Stimulated activated naive CD4-positive, alpha-beta T cell treated with Interleukin-2 at 50 U/mL for 16 hours (primary cell): ENCODE results near the gene ASTN2.

Experiments
- DNase-seq: peaks from one replicate; lab custom pipeline; 2025; lab: John Stamatoyannopoulos, UW

Gene ASTN2

DNA sequence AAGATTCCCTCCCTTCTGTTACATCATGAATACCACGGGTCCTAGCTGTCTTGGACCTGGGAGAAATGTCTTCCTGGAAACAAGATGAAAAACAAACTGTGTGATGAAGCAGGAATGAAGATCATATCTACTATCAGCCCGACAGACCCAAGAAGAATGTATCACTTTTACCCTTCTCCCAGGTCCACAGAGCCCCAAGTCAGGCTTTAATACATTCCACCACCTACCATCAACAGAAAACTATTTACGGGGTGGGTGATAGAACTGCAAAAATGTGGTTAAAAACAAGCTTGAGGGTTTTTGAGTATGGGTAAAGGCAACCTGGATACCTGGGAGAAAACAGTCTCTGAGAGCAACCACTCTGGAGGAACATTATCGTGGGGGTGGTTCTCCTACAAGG lies 400.8 kb downstream of the ASTN2 start:
- DNase-seq, result no peak

GRCh38 chr9:117013440-117013995 lies 401.3 kb downstream of the ASTN2 start:
- DNase-seq, result no peak

DNA sequence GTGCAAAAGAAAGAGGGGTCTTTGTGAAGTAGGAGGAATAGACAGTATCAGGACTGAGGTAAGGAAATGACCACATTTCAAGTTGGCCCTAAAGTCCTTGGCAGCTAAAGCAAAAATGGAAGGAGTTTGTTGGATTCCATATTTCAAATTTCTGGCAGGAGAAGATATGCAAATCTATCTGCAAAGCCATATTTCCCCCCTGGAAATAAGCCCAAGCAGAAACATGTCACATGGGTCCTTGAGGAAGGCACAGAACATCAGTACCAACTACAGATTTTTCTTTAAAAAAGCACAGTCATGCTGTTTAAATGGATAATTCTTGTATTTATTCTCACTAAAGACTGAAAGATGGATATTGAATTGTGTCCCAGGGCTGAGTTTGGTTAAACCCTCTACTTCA lies 404.8 kb downstream of the ASTN2 start:
- DNase-seq, result no peak

GRCh38 chr9:117008876-117009275 lies 406.0 kb downstream of the ASTN2 start:
- no peak for DNase-seq

DNA sequence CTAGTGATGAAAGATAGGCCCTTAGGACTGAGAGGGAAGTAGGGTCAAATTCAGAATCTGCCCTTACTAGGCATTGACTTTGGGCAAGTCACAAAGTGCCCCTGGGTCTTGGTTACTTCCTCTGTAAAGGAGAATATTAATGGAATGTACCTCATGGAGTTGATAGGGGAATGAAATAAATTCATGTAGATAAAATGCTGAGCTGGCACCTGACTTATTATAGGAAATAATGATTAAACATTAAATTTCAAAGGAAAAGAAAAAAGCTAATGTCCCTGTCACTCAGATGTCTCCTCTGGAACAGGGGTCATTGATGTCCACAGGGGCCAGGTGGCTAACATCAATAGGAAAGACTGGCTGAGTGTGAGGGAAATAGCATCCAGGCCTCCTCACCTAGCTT lies 406.4 kb downstream of the ASTN2 start:
- no peak for DNase-seq

GRCh38 chr9:117002686-117003085 lies 412.2 kb downstream of the ASTN2 start:
- DNase-seq, result no peak

GRCh38 chr9:117000834-117001233 lies 414.0 kb downstream of the ASTN2 start:
- no peak for DNase-seq

DNA sequence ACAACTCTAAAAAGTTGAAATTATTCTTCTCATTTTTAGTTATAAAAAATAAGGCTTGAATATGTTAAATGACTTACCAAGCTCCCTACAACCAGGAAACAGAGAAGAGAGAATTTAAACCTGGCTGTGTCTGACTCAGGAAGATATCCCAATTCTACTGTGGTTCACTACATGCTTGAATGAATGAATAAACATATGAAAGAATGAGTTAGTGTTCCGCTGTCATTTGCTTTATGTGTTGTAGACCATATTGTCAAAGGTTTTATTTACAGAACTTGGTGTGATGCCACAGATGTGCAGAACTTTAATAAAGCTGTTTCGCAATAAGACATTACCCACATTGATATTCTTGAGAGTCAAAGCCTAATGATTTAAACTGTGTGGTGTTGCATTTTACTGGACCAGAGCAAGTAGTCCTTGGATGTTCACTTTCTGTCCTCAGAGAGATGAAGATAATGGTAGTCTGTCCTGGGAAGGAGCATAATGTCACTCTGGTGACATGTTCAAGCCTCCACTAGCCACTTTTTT lies 414.6 kb downstream of the ASTN2 start:
- DNase-seq, result no peak

DNA sequence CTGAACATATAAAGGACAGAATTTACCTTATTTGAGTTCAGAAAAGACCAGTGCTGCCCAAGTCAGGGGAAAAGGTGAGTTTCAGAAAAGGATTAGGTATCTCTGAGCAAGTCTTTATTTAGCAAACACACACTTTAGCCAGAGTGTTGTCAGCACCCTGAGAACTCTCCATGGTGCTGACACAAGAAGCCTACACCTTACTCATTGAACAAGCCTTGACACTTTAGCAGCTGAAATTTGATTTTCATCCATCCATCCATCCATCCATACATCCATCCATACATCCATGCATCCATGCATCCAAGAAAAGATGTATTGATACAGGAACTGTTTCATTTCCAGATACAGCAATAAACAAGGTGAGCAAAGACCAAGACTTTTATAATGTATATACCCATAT lies 416.6 kb downstream of the ASTN2 start:
- no peak for DNase-seq

- no peak for DNase-seq
These were observed 422.0 kb downstream of the ASTN2 start for GRCh38 chr9:116992865-116993264.

DNA sequence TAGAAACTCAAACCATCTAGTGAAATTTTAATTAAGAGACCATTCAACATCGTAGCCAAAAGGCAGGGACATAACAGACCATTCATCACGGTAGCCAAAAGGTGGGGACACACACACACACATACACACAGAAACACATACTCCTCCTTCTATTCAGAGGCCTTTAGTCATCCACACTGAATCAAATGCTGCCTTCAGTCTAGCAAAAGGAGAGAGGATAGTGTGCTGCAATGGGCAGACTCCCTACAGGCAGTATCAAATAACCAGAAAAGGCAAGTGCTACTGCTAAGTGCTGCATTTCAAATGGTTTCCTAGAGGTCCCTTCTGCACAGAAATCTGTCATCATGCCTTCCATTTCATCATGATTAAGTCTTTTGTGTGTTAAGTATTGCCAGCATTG lies 423.8 kb downstream of the ASTN2 start:
- DNase-seq, result no peak

GRCh38 chr9:116990592-116990991 lies 424.3 kb downstream of the ASTN2 start:
- DNase-seq, result no peak

DNA sequence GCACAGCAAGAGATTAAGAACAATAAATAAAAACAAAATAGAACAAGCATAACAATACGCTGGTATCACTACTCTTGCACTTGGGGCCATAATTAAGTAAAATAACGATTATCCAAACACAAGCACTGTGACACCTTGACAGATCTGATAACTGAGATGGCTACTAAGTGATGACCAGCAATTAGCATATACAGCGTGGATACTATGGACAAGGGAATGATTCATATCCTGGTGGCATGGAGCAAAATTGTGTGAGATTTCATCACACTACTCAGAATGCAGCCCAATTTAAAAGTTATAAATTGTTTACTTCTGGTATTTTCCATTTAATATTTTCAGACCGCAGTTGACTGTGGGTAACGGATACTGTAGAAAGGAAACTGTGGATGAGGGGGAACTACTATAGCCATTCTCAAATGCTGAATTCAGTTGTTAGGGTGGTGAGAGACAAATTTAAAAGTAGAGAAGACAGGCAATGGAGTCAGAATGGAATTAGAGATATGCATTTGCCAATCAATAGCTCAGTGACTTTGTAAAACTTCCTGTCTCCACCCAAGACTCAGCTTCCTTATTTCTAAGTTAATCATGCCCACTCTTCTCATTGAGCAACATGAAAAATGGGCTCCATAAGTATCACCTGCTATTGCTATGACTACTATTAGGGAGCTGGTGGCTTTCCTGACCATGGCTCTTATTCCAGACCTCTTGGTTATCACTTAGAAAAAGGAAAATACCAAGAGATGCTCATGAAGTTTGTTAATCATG lies 427.0 kb downstream of the ASTN2 start:
- no peak for DNase-seq

- no peak for DNase-seq
These were observed 428.8 kb downstream of the ASTN2 start for GRCh38 chr9:116986015-116986414.

DNA sequence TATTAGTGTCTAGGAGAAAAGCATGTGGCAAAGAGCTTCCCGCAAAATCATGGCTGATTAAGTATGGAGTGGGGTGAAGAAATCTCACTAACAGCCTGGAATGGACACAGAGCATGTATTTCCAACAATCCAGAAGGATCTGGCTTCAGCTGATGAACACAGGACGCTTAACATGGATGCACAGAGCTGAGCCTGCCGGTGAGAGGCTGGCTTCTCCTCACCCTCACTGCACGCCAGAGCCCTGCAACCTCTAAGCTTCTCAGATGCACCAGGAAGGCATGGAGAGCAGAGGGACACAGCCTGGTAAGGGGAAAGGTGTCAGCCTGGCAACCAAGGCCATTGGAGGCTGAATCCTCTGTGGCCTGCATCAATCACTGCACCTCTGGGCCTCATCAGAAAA lies 429.3 kb downstream of the ASTN2 start:
- DNase-seq, result no peak

DNA sequence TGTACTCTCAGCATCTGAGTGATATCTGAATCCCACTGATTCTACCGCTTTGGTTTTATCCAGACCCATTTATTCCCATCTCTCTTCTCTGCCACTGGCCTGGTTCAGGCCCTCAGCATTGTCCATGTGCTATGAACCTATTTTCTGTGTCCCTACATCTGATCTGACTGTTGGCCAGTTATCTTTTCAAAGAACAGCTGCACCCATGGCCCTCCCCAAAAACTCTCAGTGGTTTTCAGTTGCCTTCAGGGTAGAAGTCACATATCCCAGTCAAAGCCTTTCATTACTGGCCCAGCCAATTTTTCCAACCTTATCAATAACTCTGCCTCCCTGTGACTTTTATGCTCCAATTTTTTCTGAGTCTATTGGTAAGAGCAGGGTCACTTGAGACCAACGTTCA lies 430.7 kb downstream of the ASTN2 start:
- DNase-seq, result no peak

DNA sequence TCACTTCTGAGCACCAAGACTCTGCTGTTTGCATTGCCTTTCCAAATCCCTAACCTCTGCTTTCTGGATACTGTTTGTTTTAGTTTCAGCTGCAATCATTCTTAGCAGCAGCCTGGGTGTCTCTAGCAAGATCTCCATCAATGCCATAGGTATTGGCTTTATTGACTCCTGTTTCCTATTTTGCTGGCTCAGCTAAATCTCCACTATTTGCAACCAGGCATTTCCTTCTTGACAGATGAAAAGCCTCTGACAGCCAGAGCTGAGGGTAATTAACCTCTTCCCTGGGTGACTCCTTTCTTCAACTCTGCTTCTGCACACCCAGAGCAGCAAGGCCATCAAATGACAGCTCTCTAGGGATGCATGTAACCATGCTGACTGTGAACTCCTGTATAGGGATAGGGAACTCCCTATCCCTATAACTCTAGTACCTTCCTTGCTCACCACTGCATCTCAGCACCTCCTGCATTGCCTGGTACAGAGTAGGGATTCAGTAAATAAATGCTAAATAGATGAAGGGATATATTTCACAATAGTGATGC lies 434.2 kb downstream of the ASTN2 start:
- no peak for DNase-seq

GRCh38 chr9:116979456-116979855 lies 435.4 kb downstream of the ASTN2 start:
- no peak for DNase-seq

DNA sequence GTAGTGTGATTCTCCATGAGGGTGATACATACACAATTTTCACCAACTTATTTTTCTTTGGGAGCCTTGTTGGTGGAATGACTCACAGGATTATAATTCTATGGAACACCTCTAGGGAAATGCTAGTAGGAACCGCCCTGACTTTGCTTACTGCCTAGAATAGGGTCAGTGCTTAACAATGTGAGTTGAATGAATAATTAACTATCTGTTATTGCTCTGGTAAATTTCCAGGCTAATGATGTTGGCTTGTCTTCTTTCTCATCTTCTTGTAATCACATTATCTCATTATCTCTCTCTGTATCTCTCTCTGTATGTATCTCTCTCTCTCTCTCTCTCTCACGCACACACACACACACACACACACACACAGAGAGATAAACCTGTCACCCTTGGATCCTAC lies 436.7 kb downstream of the ASTN2 start:
- DNase-seq, result no peak

DNA sequence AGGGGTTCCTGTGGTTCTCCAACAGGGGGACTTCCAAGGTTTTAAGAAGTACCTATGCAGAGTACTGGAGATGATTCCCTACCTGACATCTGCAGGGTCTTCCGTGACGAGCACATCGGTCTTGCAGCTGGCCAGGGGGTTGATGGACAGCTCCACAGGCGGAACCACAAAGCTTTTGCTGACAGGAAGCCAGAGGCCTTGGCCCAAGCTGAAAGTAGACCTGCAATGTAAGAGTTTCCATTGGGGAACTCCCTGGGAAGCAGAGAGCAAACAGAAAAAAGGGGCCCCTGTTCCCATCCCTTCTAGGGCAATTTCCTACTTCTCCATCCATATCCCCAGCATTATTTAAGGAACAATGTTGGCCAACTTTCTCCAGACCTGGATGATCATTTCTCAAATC lies 439.7 kb downstream of the ASTN2 start:
- DNase-seq, result no peak

DNA sequence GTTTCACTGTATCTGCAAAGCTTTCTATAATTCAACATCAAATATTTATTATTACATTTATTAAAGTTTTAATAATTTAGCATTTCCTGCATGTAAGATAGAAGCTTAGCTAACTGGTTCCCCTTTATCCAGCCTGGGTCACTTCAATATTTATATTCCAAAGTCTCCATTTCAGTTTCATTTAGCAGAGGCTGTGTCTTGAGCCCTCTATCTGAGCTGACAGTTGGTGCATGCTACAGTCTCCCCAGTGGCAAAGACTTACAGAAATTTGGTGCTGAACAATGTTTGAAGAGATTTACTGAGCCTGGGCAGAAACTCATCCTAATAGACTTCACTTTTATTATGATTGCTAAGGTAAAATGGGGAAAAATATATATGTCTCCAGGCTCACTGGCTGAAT lies 448.7 kb downstream of the ASTN2 start:
- no peak for DNase-seq

GRCh38 chr9:116964258-116964657 lies 450.6 kb downstream of the ASTN2 start:
- no peak for DNase-seq

- no peak for DNase-seq
These were observed 455.0 kb downstream of the ASTN2 start for GRCh38 chr9:116959809-116960208.

DNA sequence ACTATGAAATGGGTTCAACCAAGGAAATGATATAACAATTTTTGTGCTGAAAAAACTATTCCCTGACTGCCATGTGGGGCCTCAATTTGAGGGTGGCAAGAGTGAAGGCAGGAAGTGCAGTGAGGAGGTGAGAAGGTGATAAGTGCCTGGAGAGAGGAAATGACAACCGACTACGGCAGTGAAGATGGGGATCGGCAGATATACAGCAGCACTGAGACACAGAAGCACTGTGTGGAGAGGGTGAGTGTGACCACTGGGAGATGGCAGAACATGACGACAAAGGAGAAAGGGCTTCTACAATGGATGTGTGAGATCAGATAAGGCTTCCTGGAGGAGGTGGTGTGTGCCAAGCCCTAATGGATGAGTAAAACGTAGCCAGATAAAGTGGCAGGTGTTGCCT lies 456.0 kb downstream of the ASTN2 start:
- no peak for DNase-seq
